ENCODE data around the gene ANKFY1.
A peak's percentile ranks its signal among the peaks of the same experiment; 100 is the strongest.

The ANKFY1 gene

DNA sequence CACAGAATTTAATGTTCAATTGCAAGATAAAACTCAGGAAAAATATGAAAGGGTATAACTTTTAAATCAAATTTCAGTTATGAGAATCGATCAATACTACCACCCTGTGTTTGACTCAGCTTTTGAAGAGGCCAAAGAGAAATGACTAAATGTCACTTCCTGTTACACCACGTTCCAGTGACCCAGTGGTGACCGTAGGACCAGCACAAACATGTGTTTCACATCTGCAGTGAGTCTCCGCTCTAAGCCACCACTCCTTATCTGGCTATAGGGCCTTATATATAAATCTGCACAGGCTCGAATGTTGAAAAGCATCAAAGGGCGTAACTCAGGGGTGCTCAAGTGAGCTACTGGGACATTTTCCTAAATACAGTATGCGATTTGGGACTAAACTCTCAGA is 84.7 kb downstream of the ANKFY1 start:
- DNase-seq (ENCODE audit: extremely low read depth in 1 of 2, low read depth in 1 of 2) = no peak

- DNase-seq (ENCODE audit: extremely low read depth in 1 of 2, low read depth in 1 of 2) = no peak
Observed at GRCh38 chr17:4178651-4179050, 85.1 kb downstream of the ANKFY1 start.

GRCh38 chr17:4177806-4178205 is 86.0 kb downstream of the ANKFY1 start:
- DNase-seq (ENCODE audit: extremely low read depth in 1 of 2, low read depth in 1 of 2) = no peak

- DNase-seq (ENCODE audit: extremely low read depth in 1 of 2, low read depth in 1 of 2) = no peak
Observed at GRCh38 chr17:4176808-4177472, 86.8 kb downstream of the ANKFY1 start.

DNA sequence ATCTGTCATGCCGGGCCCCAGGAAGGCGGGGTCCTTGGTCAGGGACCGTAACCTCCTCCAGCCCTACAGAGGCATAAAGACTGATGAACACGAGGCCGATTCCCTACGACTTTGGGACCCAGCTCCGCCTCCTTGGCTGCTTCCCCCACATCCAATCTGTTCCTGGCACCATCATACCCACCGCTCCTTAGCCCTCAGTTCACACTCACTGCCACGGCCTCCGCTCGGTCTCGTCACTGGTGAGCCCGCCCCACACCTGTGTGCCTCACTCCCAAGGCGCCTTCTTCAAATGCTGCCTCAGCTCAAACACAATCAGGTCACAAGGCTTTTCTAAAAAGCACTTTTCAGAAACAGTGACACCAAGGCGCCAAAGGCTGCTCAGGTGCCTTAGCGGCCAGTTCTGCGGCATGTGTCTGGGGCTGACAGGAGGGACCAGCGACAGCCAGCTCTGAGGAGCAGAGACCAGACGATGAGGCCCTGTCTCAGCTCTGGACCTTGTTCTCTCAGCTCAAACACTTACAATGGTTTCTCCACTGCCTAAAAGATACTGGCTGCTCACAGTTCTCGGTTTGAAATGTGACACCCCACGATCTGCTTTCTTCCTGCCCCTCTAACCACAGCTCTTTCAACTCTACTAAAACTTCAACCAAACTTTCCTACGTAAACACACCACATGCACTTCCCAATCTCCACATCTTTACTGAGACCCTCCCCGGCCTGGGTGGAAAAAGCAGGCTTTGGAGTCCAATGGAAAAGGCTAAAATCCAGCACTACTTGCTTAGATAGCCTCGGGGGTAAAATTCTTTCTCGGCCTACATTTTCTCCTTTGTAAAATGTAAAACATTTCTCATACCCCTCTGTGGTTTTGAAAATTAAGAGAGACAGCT is 87.6 kb downstream of the ANKFY1 start:
- DNase-seq (ENCODE audit: extremely low read depth in 1 of 2, low read depth in 1 of 2) = peak in 1 of 2 donors; percentile 8

GRCh38 chr17:4174556-4174955 is 89.2 kb downstream of the ANKFY1 start:
- no peak for DNase-seq (ENCODE audit: extremely low read depth in 1 of 2, low read depth in 1 of 2)

GRCh38 chr17:4173781-4174180 is 90.0 kb downstream of the ANKFY1 start:
- DNase-seq (ENCODE audit: extremely low read depth in 1 of 2, low read depth in 1 of 2) = no peak

- DNase-seq (ENCODE audit: extremely low read depth in 1 of 2, low read depth in 1 of 2) = no peak
Observed at GRCh38 chr17:4172356-4172755, 91.4 kb downstream of the ANKFY1 start.

- DNase-seq (ENCODE audit: extremely low read depth in 1 of 2, low read depth in 1 of 2) = no peak
Observed at GRCh38 chr17:4170639-4171280, 93.0 kb downstream of the ANKFY1 start.

DNA sequence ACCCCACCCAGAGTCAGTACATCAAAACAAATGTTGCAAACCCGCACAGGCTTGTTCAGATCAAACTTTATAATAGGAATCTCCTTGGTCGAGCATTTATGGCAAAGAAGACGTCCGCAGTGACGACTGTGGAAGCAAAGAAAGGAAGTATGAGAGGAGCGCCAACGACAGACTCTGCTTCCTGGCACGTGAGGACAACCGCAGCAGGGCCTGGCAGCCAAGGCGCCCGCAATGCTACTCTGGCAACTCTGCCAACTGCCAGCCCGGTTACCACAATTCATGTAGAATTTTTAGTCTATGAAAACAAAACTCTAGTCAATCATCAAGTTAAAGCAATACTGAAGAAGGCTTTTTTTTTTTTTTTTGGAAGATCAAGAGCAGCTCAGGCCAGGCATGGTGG is 96.0 kb downstream of the ANKFY1 start:
- DNase-seq (ENCODE audit: extremely low read depth in 1 of 2, low read depth in 1 of 2) = no peak

- no peak for DNase-seq (ENCODE audit: extremely low read depth in 1 of 2, low read depth in 1 of 2)
Observed at GRCh38 chr17:4166419-4166818, 97.4 kb downstream of the ANKFY1 start.

- no peak for DNase-seq (ENCODE audit: extremely low read depth in 1 of 2, low read depth in 1 of 2)
Observed at GRCh38 chr17:4165301-4166010, 98.3 kb downstream of the ANKFY1 start.

- DNase-seq (ENCODE audit: extremely low read depth in 1 of 2, low read depth in 1 of 2) = no peak
Observed at GRCh38 chr17:4163951-4164350, 99.8 kb downstream of the ANKFY1 start.

DNA sequence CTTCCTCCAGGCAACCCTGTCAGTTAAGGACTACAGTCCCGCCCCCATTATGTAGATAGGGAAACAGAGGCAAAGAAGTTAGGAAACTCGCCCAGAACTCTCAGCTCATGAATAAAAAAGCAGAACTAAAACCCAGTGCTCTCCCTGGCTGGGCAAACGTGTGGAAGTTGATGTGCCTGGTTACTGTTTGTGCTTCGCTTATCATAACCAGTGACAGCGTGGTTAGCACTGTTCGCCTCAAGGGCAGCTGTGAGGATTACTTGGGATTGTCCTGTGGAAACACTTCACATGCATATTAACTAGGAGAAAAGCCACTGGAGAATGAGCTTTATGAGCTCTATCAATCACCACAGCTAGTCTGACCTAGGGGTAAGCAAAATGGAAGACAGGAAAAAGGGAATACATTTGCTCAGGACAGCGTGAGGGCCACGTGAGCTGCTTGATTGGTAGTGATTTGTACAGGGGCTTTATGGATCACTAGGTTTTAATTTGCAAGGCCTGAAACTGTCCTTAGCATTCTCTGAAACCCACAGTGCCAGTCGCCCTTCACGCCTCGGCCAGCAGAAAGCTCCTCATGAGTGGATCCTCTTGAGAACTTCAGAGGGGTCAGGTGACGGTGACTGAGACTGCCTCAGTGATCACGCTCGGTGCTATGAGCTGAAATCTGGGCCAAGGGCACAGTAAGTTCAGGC is 100.9 kb downstream of the ANKFY1 start:
- no peak for DNase-seq (ENCODE audit: extremely low read depth in 1 of 2, low read depth in 1 of 2)

- no peak for DNase-seq (ENCODE audit: extremely low read depth in 1 of 2, low read depth in 1 of 2)
Observed at GRCh38 chr17:4162321-4162720, 101.5 kb downstream of the ANKFY1 start.

GRCh38 chr17:4161967-4162305 is 101.8 kb downstream of the ANKFY1 start:
- no peak for DNase-seq (ENCODE audit: extremely low read depth in 1 of 2, low read depth in 1 of 2)

GRCh38 chr17:4161192-4161966 is 102.4 kb downstream of the ANKFY1 start:
- DNase-seq (ENCODE audit: extremely low read depth in 1 of 2, low read depth in 1 of 2) = no peak

DNA sequence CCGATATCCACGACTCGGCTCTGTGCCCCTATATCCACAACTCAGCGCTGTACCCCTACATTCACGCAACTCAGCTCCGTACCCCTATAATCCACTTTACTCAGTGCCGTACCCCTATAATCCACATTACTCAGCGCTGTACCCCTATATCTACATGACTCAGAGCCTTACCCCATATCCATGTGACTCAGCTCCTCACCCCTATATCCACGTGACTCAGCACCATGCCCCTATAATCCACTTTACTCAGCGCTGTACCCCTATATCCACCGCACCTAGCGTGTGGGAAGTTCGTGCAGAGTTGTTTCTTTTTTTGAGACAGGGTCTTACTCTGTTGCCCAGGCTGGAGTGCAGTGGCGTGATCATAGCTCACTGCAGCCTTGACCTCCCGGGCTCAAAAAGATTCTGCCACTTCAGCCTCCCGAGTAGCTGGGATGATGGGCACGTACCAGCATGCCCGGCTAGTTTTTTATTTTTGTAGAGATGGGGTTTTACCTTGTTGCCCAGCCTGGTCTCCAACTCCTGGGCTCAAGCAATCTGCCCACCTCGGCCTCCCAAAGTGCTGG is 103.4 kb downstream of the ANKFY1 start:
- DNase-seq (ENCODE audit: extremely low read depth in 1 of 2, low read depth in 1 of 2) = no peak

GRCh38 chr17:4159761-4160160 is 104.0 kb downstream of the ANKFY1 start:
- DNase-seq (ENCODE audit: extremely low read depth in 1 of 2, low read depth in 1 of 2) = no peak

Measured in stimulated activated CD8-positive, alpha-beta memory T cell treated with anti-CD3 and anti-CD28 coated beads, Interleukin-7, amount 100 ng/mL, for 48 hours (primary cell).